NT2/D1 (cell line): Measurements from ENCODE around the gene C2CD4B.

ENCODE experiments used
- DNase-seq: peaks from one replicate; pipeline ENCODE4 v3.0.0-alpha.2; 2011; ENCODE audit warnings: low read depth, low spot score
- H3K27me3 ChIP-seq: 2 replicates; pipeline ENCODE4 v1.6.0; 2011; ENCODE audit warnings: mild to moderate bottlenecking; ENCODE audit not compliant: insufficient read length, insufficient read depth
- H3K36me3 ChIP-seq: 2 replicates; pipeline ENCODE4 v1.6.1; 2011; ENCODE audit warnings: mild to moderate bottlenecking, low read length, mixed read lengths; ENCODE audit not compliant: insufficient read depth, insufficient read length
- H3K4me1 ChIP-seq: 2 replicates; pipeline ENCODE4 v1.5.1; 2011; ENCODE audit not compliant: insufficient read depth, insufficient read length
- H3K4me3 ChIP-seq: 2 replicates; pipeline ENCODE4 v1.5.1; 2011; ENCODE audit warnings: low read depth; ENCODE audit not compliant: insufficient read length
- H3K9ac ChIP-seq: 2 replicates; pipeline ENCODE4 v1.6.0; 2011; ENCODE audit warnings: low read depth; ENCODE audit not compliant: insufficient read length
- H3K9me3 ChIP-seq: 2 replicates; pipeline ENCODE4 v1.5.1; 2011; ENCODE audit warnings: mild to moderate bottlenecking, low read length; ENCODE audit not compliant: insufficient read depth
- SUZ12 ChIP-seq: IDR thresholded peaks from 2 replicates; pipeline ENCODE4 v1.6.1; 2011; ENCODE audit not compliant: insufficient read length, insufficient read depth; ENCODE audit errors: extremely low read depth
- YY1 ChIP-seq: IDR thresholded peaks from 2 replicates; pipeline ENCODE4 v1.6.1; 2011; ENCODE audit not compliant: insufficient read length, insufficient read depth
- ZNF274 ChIP-seq: IDR thresholded peaks from 2 replicates; pipeline ENCODE4 v1.6.1; 2011; ENCODE audit warnings: mild to moderate bottlenecking, low read depth, low read length

Gene C2CD4B

GRCh38 chr15:62147551-62147950, 17.5 kb downstream of the C2CD4B start:
- H3K36me3 ChIP-seq, result no peaks in the 10 kb centered on the region
- no peak overlapping the region for H3K9ac ChIP-seq
- no peak for DNase-seq
- no peaks in the 10 kb centered on the region for H3K27me3 ChIP-seq
- H3K9me3 ChIP-seq, result no peaks in the 10 kb centered on the region
- no peak overlapping the region for H3K4me3 ChIP-seq
- TF ChIP-seq ZNF274 (no peak), YY1 (no peak), SUZ12 (no peak)
- no peaks in the 10 kb centered on the region for H3K4me1 ChIP-seq

GRCh38 chr15:62147149-62147548, 17.9 kb downstream of the C2CD4B start:
- no peak for TF ChIP-seq SUZ12
- TF ChIP-seq YY1, result no peak
- no peak for TF ChIP-seq ZNF274
- H3K36me3 ChIP-seq, result no peaks in the 10 kb centered on the region
- H3K27me3 ChIP-seq, result no peaks in the 10 kb centered on the region
- H3K9me3 ChIP-seq, result no peaks in the 10 kb centered on the region
- no peaks in the 10 kb centered on the region for H3K4me1 ChIP-seq
- no peak overlapping the region for H3K4me3 ChIP-seq
- no peak overlapping the region for H3K9ac ChIP-seq
- DNase-seq, result no peak

- no peak overlapping the region for H3K4me3 ChIP-seq
- H3K27me3 ChIP-seq, result no peaks in the 10 kb centered on the region
- H3K36me3 ChIP-seq, result no peaks in the 10 kb centered on the region
- no peak for DNase-seq
- no peak for TF ChIP-seq YY1
- TF ChIP-seq SUZ12, result no peak
- TF ChIP-seq ZNF274, result no peak
- no peaks in the 10 kb centered on the region for H3K9me3 ChIP-seq
- no peak overlapping the region for H3K9ac ChIP-seq
- no peaks in the 10 kb centered on the region for H3K4me1 ChIP-seq
Observed at GRCh38 chr15:62145015-62145735, 19.9 kb downstream of the C2CD4B start.

GRCh38 chr15:62142736-62143135, 22.3 kb downstream of the C2CD4B start:
- TF ChIP-seq ZNF274, result no peak
- TF ChIP-seq SUZ12, result no peak
- no peak for TF ChIP-seq YY1
- DNase-seq, result no peak
- Histone ChIP-seq H3K9ac (no peak overlapping the region), H3K36me3 (no peaks in the 10 kb centered on the region), H3K9me3 (no peaks in the 10 kb centered on the region), H3K4me3 (no peak overlapping the region), H3K27me3 (no peaks in the 10 kb centered on the region), H3K4me1 (no peaks in the 10 kb centered on the region)

GRCh38 chr15:62141643-62142588, 23.2 kb downstream of the C2CD4B start:
- Histone ChIP-seq H3K4me3 (no peak overlapping the region), H3K9me3 (no peaks in the 10 kb centered on the region), H3K9ac (no peak overlapping the region), H3K4me1 (no peaks in the 10 kb centered on the region), H3K36me3 (no peaks in the 10 kb centered on the region), H3K27me3 (no peaks in the 10 kb centered on the region)
- no peak for DNase-seq
- TF ChIP-seq YY1 (no peak), SUZ12 (no peak)

GRCh38 chr15:62141200-62141599, 23.9 kb downstream of the C2CD4B start:
- Histone ChIP-seq H3K9me3 (no peaks in the 10 kb centered on the region), H3K4me3 (no peak overlapping the region), H3K9ac (no peak overlapping the region), H3K4me1 (no peaks in the 10 kb centered on the region), H3K27me3 (no peaks in the 10 kb centered on the region), H3K36me3 (no peaks in the 10 kb centered on the region)
- no peak for DNase-seq
- TF ChIP-seq YY1, result no peak
- TF ChIP-seq SUZ12, result no peak
- TF ChIP-seq ZNF274, result no peak

GRCh38 chr15:62138124-62138523, 27.0 kb downstream of the C2CD4B start:
- no peaks in the 10 kb centered on the region for H3K36me3 ChIP-seq
- no peaks in the 10 kb centered on the region for H3K9me3 ChIP-seq
- H3K27me3 ChIP-seq, result no peaks in the 10 kb centered on the region
- no peak for DNase-seq
- no peak overlapping the region for H3K9ac ChIP-seq
- no peak overlapping the region for H3K4me3 ChIP-seq
- TF ChIP-seq SUZ12 (no peak), ZNF274 (no peak), YY1 (no peak)
- no peaks in the 10 kb centered on the region for H3K4me1 ChIP-seq
